ENCODE results near the gene CLCN3. TPM values are rescaled to one million over a fixed set of nuclear protein-coding genes. Genes with fewer than 3 reads are reported as not detected.
"Not testable (repeated sequence)": the region's sequence is repeated elsewhere in the genome, so short reads cannot be mapped to it uniquely, and the experiment has no call there.

CLCN3 gene
- total and polyA plus RNA-seq, 2 of the 4 experiments (the other 2 are of a cell fraction), result 13.0 to 22.8 TPM

DNA sequence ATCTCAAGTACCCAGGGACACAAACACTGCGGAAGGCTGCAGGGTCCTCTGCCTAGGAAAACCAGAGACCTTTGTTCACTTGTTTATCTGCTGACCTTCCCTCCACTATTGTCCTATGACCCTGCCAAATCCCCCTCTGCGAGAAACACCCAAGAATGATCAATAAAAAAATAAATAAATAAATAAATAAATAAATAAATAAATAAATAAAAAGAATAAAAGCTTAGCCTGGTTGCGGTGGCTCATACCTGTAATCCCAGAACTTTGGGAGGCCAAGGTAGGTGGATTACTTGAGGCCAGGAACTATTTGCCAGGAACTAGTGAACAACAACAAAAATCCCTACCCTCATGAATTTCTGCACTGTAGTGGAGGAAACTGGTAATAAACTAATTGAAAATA, 49.4 kb upstream of the CLCN3 start:
- H4K91ac ChIP-seq (ENCODE audit: insufficient read depth, low read depth, low read length); intact Hi-C loops (cut with micrococcal nuclease); H2BK5ac ChIP-seq (ENCODE audit: low read depth, low read length, poor library complexity, severe bottlenecking); H3K14ac ChIP-seq (replicated peaks; ENCODE audit: low read depth, low read length); H3K27me3 ChIP-seq (ENCODE audit: control insufficient read depth, insufficient read depth, low read length); H3K9me1 ChIP-seq (ENCODE audit: insufficient read depth, low read length); BruUV-seq (replicated peaks); DNase-seq; H2AK9ac ChIP-seq (replicated peaks; ENCODE audit: low read depth, low read length, poor library complexity); H3K36me3 ChIP-seq (ENCODE audit: control insufficient read depth, insufficient read depth, low read length); H4K5ac ChIP-seq (ENCODE audit: low read depth, low read length); H3K9ac ChIP-seq (ENCODE audit: low read depth, low read length); H3K4ac ChIP-seq (ENCODE audit: low read depth, low read length); H4K8ac ChIP-seq (ENCODE audit: low read depth in 2 of 2, low read length in 2 of 2); H3K4me3 ChIP-seq (ENCODE audit: insufficient read depth, low read depth, low read length); H4K20me1 ChIP-seq (ENCODE audit: insufficient read depth, low read length); H3K56ac ChIP-seq (ENCODE audit: extremely low read depth, insufficient read depth, low read length); POLR2A ChIA-PET (ENCODE audit: unreplicated experiment); H2AK5ac ChIP-seq (ENCODE audit: low read depth, low read length); H3K18ac ChIP-seq (ENCODE audit: low read depth, low read length); in situ Hi-C loops (cut with MboI; ENCODE audit: low sequenced_read_pairs); H2BK15ac ChIP-seq (ENCODE audit: low read depth, low read length); CTCF ChIA-PET; H2BK20ac ChIP-seq (ENCODE audit: low read depth, low read length); H3K9me3 ChIP-seq (ENCODE audit: control insufficient read depth, insufficient read depth, low read length); H3K23ac ChIP-seq (ENCODE audit: low read depth, low read length); H2AFZ ChIP-seq (replicated peaks; ENCODE audit: low read length, poor library complexity); H3K27ac ChIP-seq (ENCODE audit: insufficient read depth, low read length); dilution Hi-C loops (cut with HindIII; ENCODE audit: low sequenced_read_pairs, unreplicated experiment); ATAC-seq (ENCODE audit: low read depth); H2BK120ac ChIP-seq (ENCODE audit: low read depth, low read length); H3K4me1 ChIP-seq (ENCODE audit: control insufficient read depth, insufficient read depth, low read length); H3K4me2 ChIP-seq (ENCODE audit: low read depth, low read length); H3K79me1 ChIP-seq (ENCODE audit: low read depth in 1 of 2, low read length in 2 of 2): not testable (repeated sequence)
- no CpG with 5 or more reads among the region's 3 CpGs for WGBS, 2 experiments (ENCODE audit: extremely low coverage in 2 of 2, insufficient read length in 1 of 2)
